HG03066 (cell line): ENCODE measurements around the gene SUPT6H.
A peak's percentile ranks its signal among the peaks of the same experiment; 100 is the strongest.

Source experiments
- ATAC-seq: cut with Tn5 transposase; IDR thresholded peaks from one replicate; pipeline ENCODE4 v1.9.1; 2021; ENCODE audit warnings: low read depth; ENCODE audit not compliant: unreplicated experiment

Gene SUPT6H

GRCh38 chr17:28661635-28662526 is at the start of gene SUPT6H, which contains the start of gene SDF2:
SUPT6H (plus strand) TSS chr17:28662205; CDS start chr17:28673402, 11,197 bp downstream.
SDF2 (minus strand) TSS chr17:28661906; CDS start chr17:28661876, 30 bp downstream.
- peak; percentile 82 for ATAC-seq

- no peak for ATAC-seq
These were observed 49.5 kb upstream of the SUPT6H start for GRCh38 chr17:28612531-28612930.

- no peak for ATAC-seq
These were observed 48.8 kb upstream of the SUPT6H start for GRCh38 chr17:28612936-28613872.

- no peak for ATAC-seq
These were observed 48.0 kb upstream of the SUPT6H start, which contains the start of gene RSKR for GRCh38 chr17:28613931-28614381. RSKR (minus strand) TSS chr17:28614185; CDS start chr17:28614161, 24 bp downstream.

GRCh38 chr17:28615260-28615940 is 46.6 kb upstream of the SUPT6H start:
- no peak for ATAC-seq

- no peak for ATAC-seq
These were observed 45.7 kb upstream of the SUPT6H start for GRCh38 chr17:28616281-28616680.

- ATAC-seq, result no peak
These were observed 43.5 kb upstream of the SUPT6H start for GRCh38 chr17:28618464-28618863.

GRCh38 chr17:28620010-28620409 is 42.0 kb upstream of the SUPT6H start:
- ATAC-seq, result no peak

- ATAC-seq, result no peak
These were observed 39.8 kb upstream of the SUPT6H start for GRCh38 chr17:28622186-28622585.

GRCh38 chr17:28623696-28624095 is 38.3 kb upstream of the SUPT6H start:
- ATAC-seq, result no peak

- no peak for ATAC-seq
These were observed 37.9 kb upstream of the SUPT6H start for GRCh38 chr17:28624148-28624547.

GRCh38 chr17:28626818-28627217 is 35.2 kb upstream of the SUPT6H start:
- no peak for ATAC-seq

- no peak for ATAC-seq
These were observed 27.7 kb upstream of the SUPT6H start for GRCh38 chr17:28634206-28634865.

GRCh38 chr17:28635506-28635905 is 26.5 kb upstream of the SUPT6H start:
- no peak for ATAC-seq

- no peak for ATAC-seq
These were observed 20.4 kb upstream of the SUPT6H start for GRCh38 chr17:28641579-28641978.

- ATAC-seq, result no peak
These were observed 17.8 kb upstream of the SUPT6H start for GRCh38 chr17:28643983-28644786.

- peak; percentile 94 for ATAC-seq
These were observed 17.0 kb upstream of the SUPT6H start, which contains the start of gene BLTP2 for GRCh38 chr17:28644787-28645575. BLTP2 (minus strand) TSS chr17:28645158; CDS start chr17:28645056, 102 bp downstream.

GRCh38 chr17:28645576-28645939 is 16.4 kb upstream of the SUPT6H start:
- no peak for ATAC-seq
